A549 (cell line): ENCODE data around the gene S100A12.

ENCODE experiments used
- CBX8 ChIP-seq: fragments of 200-600 bp; sonication (generic); IDR thresholded peaks from 2 replicates; pipeline ENCODE4 v1.6.1; 2016
- CEBPB ChIP-seq, 2 experiments: fragments of >200 bp in 1 of 2; sonication (Bioruptor Twin) in 1 of 2; formaldehyde crosslinking in 1 of 2; IDR thresholded peaks; 2 replicates each; pipeline ENCODE4 v1.6.1; 2012 to 2016
- CTCF ChIP-seq: fragments of >200 bp; sonication (Bioruptor Twin); formaldehyde crosslinking; IDR thresholded peaks from 3 replicates; pipeline ENCODE4 v1.5.1; 2016
- EP300 ChIP-seq, 2 experiments: fragments of >200 bp; sonication (Bioruptor Twin); formaldehyde crosslinking; IDR thresholded peaks; 2 replicates in 1 of 2; 3 replicates in 1 of 2; pipeline ENCODE4 v1.6.1; 2016 to 2017
- ESRRA ChIP-seq: fragments of 150-350 bp; IDR thresholded peaks from 2 replicates; pipeline ENCODE4 v1.6.1; 2014; ENCODE audit warnings: mild to moderate bottlenecking, low read length, borderline replicate concordance
- JUNB ChIP-seq: fragments of >200 bp; sonication (Bioruptor Twin); formaldehyde crosslinking; IDR thresholded peaks from 2 replicates; pipeline ENCODE4 v1.6.1; 2016
- MAX ChIP-seq: IDR thresholded peaks from 2 replicates; pipeline ENCODE4 v1.6.1; 2012
- MAZ ChIP-seq: fragments of 150-350 bp; IDR thresholded peaks from 2 replicates; pipeline ENCODE4 v1.6.1; 2014; ENCODE audit warnings: antibody characterized with exemption, low read depth, low read length, borderline replicate concordance
- NR3C1 ChIP-seq: fragments of >200 bp; sonication (Bioruptor Twin); formaldehyde crosslinking; IDR thresholded peaks from 3 replicates; pipeline ENCODE4 v1.6.1; 2017
- POLR2A ChIP-seq: IDR thresholded peaks from 2 replicates; pipeline ENCODE4 v1.6.1; 2012; ENCODE audit warnings: mild to moderate bottlenecking, low read length
- RCOR1 ChIP-seq: fragments of 150-350 bp; IDR thresholded peaks from 2 replicates; pipeline ENCODE4 v1.6.1; 2014; ENCODE audit warnings: antibody characterized with exemption, low read length, low read depth
- SREBF2 ChIP-seq: fragments of 450-650 bp; IDR thresholded peaks from 2 replicates; pipeline ENCODE4 v1.6.1; 2014; ENCODE audit warnings: mild to moderate bottlenecking, moderate library complexity
- ZC3H11A ChIP-seq: fragments of 450-650 bp; IDR thresholded peaks from 2 replicates; pipeline ENCODE4 v1.6.1; 2014; ENCODE audit warnings: antibody characterized with exemption, mild to moderate bottlenecking

GRCh38 chr1:153356392-153357075 lies 18.9 kb downstream of the S100A12 start:
- TF ChIP-seq CTCF (no peak), RCOR1 (no peak), ESRRA (no peak), EP300 (IDR thresholded peaks at IDR 0.05) (no peak), POLR2A (no peak), SREBF2 (no peak), MAX (no peak), CEBPB (IDR thresholded peaks at IDR 0.05) (no peak), NR3C1 (no peak), CBX8 (no peak), MAZ (no peak), JUNB (no peak), ZC3H11A (no peak)
